Heart left ventricle (tissue), 16 donors: Measurements from ENCODE around the gene GOLGA1. TPM values are rescaled to one million over a fixed set of nuclear protein-coding genes. Genes with fewer than 3 reads are reported as not detected.

ENCODE experiments used
- ATAC-seq, 4 donors: fragments of 200-7000 bp; cut with Tn5 transposase; one replicate each; pipeline ENCODE4 v1.9.1; 2020 to 2022; ENCODE audit warnings: moderate library complexity in 4 of 4, mild to moderate bottlenecking in 3 of 4, moderate number of reproducible peaks in 1 of 4
- DNase-seq, 5 donors: peaks; one replicate each; pipeline ENCODE4 v3.0.0-alpha.2; 2020
- H3K27ac ChIP-seq, 12 donors: fragments of 200-600 bp; sonication (generic) in 4 of 12; one replicate each; pipeline versions ENCODE4 v1.5.0 to v1.8.0; 2016 to 2022; ENCODE audit warnings: mild to moderate bottlenecking in 2 of 12
- H3K27me3 ChIP-seq, 9 donors: fragments of 200-600 bp; sonication (generic) in 2 of 9; one replicate each; pipeline versions ENCODE4 v1.5.1 to v1.8.0; 2016 to 2022; ENCODE audit warnings: mild to moderate bottlenecking in 3 of 9
- H3K36me3 ChIP-seq, 9 donors: fragments of 200-600 bp; sonication (generic) in 2 of 9; one replicate each; pipeline versions ENCODE4 v1.5.0 to v1.8.0; 2018 to 2022; ENCODE audit warnings: mild to moderate bottlenecking in 2 of 9
- H3K4me1 ChIP-seq, 12 donors: fragments of 200-600 bp; sonication (generic) in 4 of 12; one replicate each; pipeline versions ENCODE4 v1.5.0 to v1.8.0; 2016 to 2022; ENCODE audit warnings: mild to moderate bottlenecking in 3 of 12
- H3K4me3 ChIP-seq, 12 donors: fragments of 200-600 bp; sonication (generic) in 4 of 12; one replicate each; pipeline versions ENCODE4 v1.5.0 to v1.8.0; 2017 to 2022; ENCODE audit warnings: mild to moderate bottlenecking in 9 of 12, moderate library complexity in 4 of 12
- H3K9me3 ChIP-seq, 12 donors: fragments of 200-600 bp; sonication (generic) in 4 of 12; one replicate each; pipeline versions ENCODE4 v1.5.0 to v1.8.0; 2016 to 2022; ENCODE audit warnings: mild to moderate bottlenecking in 1 of 12
- CTCF ChIP-seq, 12 donors: fragments of 200-600 bp; sonication (generic) in 4 of 12; IDR thresholded peaks; one replicate each; pipeline versions ENCODE4 v1.5.0 to v1.8.0; 2018 to 2022; ENCODE audit warnings: antibody characterized with exemption in 12 of 12, mild to moderate bottlenecking in 5 of 12
- POLR2A ChIP-seq, 2 donors: fragments of 450-650 bp; IDR thresholded peaks; one replicate each; pipeline ENCODE4 v1.6.1; 2017; ENCODE audit warnings: antibody characterized with exemption in 2 of 2, mild to moderate bottlenecking in 2 of 2, moderate library complexity in 2 of 2
- WGBS, 4 donors: extraction: QIAGEN DNeasy Blood & Tissue Kit in 2 of 4; methylation state at CpG; one replicate each; pipeline versions ENCODE4 v1.1.5 to v1.1.7; 2013 to 2018; 5-methylcytosine and 5-hydroxymethylcytosine counted together
- intact Hi-C, 10 donors: fragments of 100-400 bp; cut with DNase I; formaldehyde crosslinking; loops; one replicate each; pipeline versions ENCODE4 v1.11.1 to v1.14.2; 2022
- polyA plus RNA-seq, 2 donors: library from polyadenylated mRNA; stranded (reverse); fragments of 200-250 nt; gene quantifications; one replicate each; pipeline ENCODE4 v1.2.3, GENCODE V29; 2013
- total RNA-seq, 9 donors: library from RNA; depleted of rRNA in 2 of 9; stranded (reverse); fragments of >200 nt in 2 of 9; fragmentation: NEBNext Ultra II Directional in 3 of 9; extraction: Animal tissue kit (Norgen Biotek cat#: 25700) in 3 of 9; gene quantifications; one replicate each; pipeline versions ENCODE4 v1.1.0 to v1.2.4, GENCODE V29; 2016 to 2023
- donor health status: ischemic (EF 13 %, LVEDD 7.1; RV severe dilation, severe dysfunction).
- donor health status: healthy with polysubstance abuse.
- donor health status: DM: no; HTN: yes; CAD: no.
- donor health status: DM: no; HTN: no; CAD: no.
- donor health status: ischemic (EF 25% LVEDD 6.9; RV normal size, moderate dysfunction).
- donor health status: ischemic (EF 25% LVEDD 5.7; RV mildly dilated, moderate dysfunction).
- donor health status: healthy.
- donor health status: DM: yes; HTN: yes; CAD: no.
- donor health status: ischemic (EF 35%, LVEDD 5.7; RV mildly dilated, moderate dysfunction).
- donor health status: nonischemic (EF 11% LVEDD 7.7; RV severe dilation, severe dysfunction).
- donor health status: DM: yes; HTN: yes; CAD: no.
- donor health status: PGD.
- donor health status: ischemic (EF 29% LVEDD 5.4; RV normal size, mild dysfunction).
- donor health status: nonischemic (EF 23%, LVEDD 6.1; RV moderate dilation, normal function).

GOLGA1 gene
- total and polyA plus RNA-seq, 11 donors, result 5.8 to 22.9 (median 15.4) TPM

DNA sequence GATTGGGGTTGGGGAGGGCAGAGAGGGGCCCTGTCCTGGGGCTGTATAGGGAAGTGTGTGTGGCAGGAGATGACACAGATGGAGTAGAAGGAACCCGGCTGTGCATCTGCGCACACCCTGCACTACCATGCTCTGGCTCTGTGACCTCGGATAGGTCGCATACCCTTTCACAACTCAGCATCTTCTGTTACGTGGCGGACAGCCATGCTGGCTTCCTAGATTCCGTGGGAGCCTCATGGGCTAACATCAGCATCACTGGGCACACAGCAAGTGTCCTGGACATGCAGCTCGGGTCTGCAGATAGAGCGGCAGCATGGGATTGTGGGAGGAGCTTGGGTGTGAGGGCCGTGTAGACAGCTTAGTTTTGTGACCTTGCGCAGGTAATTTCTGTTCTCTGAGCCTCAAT lies 69.7 kb downstream of the GOLGA1 start:
- H3K27me3 ChIP-seq, result no peaks in the 10 kb centered on the region
- ATAC-seq (no peak), DNase-seq (peak in 1 of 5 donors; percentile 37)
- no peak for TF ChIP-seq POLR2A (IDR thresholded peaks at IDR 0.05)
- no peak for TF ChIP-seq CTCF (IDR thresholded peaks at IDR 0.05)
- H3K4me3 ChIP-seq, result peak overlapping the region in 5 of 12 donors; percentile 69 to 99 (median 99)
- H3K36me3 ChIP-seq, result peaks cover 0 to 43% (median 28%) of the 10 kb centered on the region in 9 donors
- peaks cover 17 to 64% (median 47%) of the 10 kb centered on the region in 12 donors for H3K4me1 ChIP-seq
- intact Hi-C loops, result loop anchor here in 2 of 10 donors (5.0 kb wide), 2 partner anchors 271 to 331 kb away; partner anchors contain the start of genes RABEPK (in 1 of the 2) and SCAI (in 1 of the 2)
- peak overlapping the region in 10 of 12 donors; percentile 66 to 98 (median 94) for H3K27ac ChIP-seq
- WGBS, 4 donors, result 72 to 75% (median 73%) methylated on average over 10 to 11 of the region's 11 CpGs
- H3K9me3 ChIP-seq, result no peaks in the 10 kb centered on the region

DNA sequence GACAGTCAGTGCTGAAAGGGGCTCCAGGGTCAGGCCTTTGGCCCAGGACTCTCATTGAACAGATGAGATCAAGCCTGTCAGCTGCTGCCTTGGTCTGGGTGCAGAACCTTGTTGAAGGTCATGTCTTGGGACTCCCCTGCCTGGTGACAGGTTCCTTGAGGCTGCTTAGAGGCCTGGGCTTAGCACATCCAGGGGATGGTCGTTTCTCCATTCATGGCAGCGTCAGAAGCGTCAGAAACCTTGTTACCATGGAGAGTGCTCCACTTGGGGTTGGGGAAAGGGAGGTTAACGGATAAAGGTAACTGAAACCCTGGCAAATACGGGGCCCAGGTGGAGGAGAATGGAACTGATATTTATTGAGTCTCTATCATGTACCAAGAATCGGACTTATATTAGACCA lies 70.2 kb downstream of the GOLGA1 start:
- intact Hi-C loops, result loop anchor here in 2 of 10 donors (5.0 kb wide), 2 partner anchors 272 to 332 kb away; partner anchors contain the start of genes RABEPK (in 1 of the 2) and SCAI (in 1 of the 2)
- Histone ChIP-seq H3K36me3 (peaks cover 0 to 38% (median 23%) of the 10 kb centered on the region in 9 donors), H3K27me3 (no peaks in the 10 kb centered on the region), H3K4me3 (peak overlapping the region in 9 of 12 donors; percentile 69 to 99 (median 90)), H3K27ac (peak overlapping the region in 10 of 12 donors; percentile 89 to 98 (median 96)), H3K9me3 (no peaks in the 10 kb centered on the region), H3K4me1 (peaks cover 17 to 64% (median 47%) of the 10 kb centered on the region in 12 donors)
- DNase-seq (peak in 1 of 5 donors; percentile 20), ATAC-seq (no peak)
- 53 to 57% (median 53%) methylated on average over 6 of the region's 6 CpGs for WGBS, 4 donors
- TF ChIP-seq CTCF (IDR thresholded peaks at IDR 0.05) (no peak), POLR2A (IDR thresholded peaks at IDR 0.05) (no peak)

DNA sequence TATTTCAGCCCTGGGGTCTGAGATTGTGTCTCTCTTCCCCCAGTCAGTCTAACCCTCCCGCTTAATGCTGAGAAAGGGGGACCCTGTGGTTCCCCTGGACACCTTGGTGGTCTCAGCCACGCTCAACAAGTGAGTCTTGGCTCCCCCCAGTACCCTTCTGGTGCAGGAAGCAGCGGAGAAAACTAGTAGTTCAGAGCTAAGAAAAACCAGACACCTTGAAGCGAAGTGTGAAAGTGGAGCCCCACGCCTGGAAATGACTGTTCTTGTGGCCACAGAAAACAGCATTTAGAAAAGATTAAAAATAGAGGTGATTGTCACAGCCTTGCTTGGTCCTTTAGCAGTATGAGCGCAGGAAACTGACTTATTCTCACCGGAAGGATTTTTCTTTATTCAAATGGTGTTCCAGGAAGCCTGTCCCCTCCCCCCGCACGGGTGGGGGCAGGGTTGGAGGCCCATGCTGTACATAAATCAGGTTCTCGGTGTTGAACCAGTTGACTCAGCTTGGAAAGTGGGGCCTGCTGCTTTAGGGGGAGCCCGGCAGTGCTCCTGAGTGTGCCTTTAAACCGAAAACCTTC lies 70.8 kb downstream of the GOLGA1 start:
- no peaks in the 10 kb centered on the region for H3K9me3 ChIP-seq
- 8 to 12% (median 9%) methylated on average over 12 of the region's 12 CpGs for WGBS, 4 donors
- ATAC-seq, result peak in 1 of 4 donors; percentile 19
- intact Hi-C loops, result loop anchor here in 4 of 10 donors (5.0 to 10.0 kb wide), 5 partner anchors 272 to 455 kb away; partner anchors contain the start of genes SCAI (in 3 of the 4), PSMB7 (in 1 of the 4) and RABEPK (in 1 of the 4)
- TF ChIP-seq POLR2A (IDR thresholded peaks at IDR 0.05) (no peak), CTCF (IDR thresholded peaks at IDR 0.05) (no peak)
- H3K4me3 ChIP-seq, result peak overlapping the region; percentile 69 to 99 (median 88)
- H3K27me3 ChIP-seq, result no peaks in the 10 kb centered on the region
- peak in 1 of 5 donors; percentile 67 for DNase-seq
- H3K27ac ChIP-seq, result peak overlapping the region; percentile 70 to 98 (median 94)
- peaks cover 17 to 64% (median 47%) of the 10 kb centered on the region in 12 donors for H3K4me1 ChIP-seq
- H3K36me3 ChIP-seq, result peaks cover 0 to 32% (median 17%) of the 10 kb centered on the region in 9 donors

DNA sequence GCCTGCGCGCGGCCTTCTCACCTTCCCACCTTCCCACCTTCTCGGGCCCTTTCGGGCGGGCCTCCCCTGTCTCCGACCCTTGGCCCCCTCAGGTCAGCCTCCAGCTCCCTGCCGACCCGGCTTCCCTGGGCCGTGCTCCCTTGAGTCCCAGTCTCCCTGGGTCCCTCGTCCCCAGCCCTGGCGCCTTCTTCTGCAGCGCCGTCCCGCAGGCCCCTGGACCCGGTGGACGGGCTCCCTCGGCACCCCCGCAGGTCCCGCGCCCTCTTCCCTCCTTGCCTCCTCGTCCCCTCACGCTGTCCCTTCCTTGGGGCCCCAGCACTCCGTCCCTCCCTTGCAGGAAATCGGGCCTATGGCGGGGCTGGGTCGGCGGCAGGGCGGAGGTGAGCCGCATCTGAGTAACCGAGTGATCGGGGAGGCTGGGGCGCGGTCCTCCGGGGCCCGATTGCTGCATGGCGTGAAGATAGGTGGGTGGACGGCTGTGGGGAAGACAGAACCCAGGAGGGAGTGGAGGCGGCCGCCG lies 71.4 kb downstream of the GOLGA1 start:
- WGBS, 4 donors, result 0 to 1% (median 0%) methylated on average over 29 to 41 of the region's 41 CpGs

More for the DNA sequence above, 71.4 kb downstream of the GOLGA1 start:
- H3K4me1 ChIP-seq, result peaks cover 17 to 59% (median 47%) of the 10 kb centered on the region in 12 donors
- no peaks in the 10 kb centered on the region for H3K27me3 ChIP-seq
- peak overlapping the region; percentile 69 to 99 (median 88) for H3K4me3 ChIP-seq
- intact Hi-C loops, result loop anchor here in 3 of 10 donors (5.0 to 10.0 kb wide), 4 partner anchors 273 to 455 kb away; partner anchors contain the start of genes SCAI (in 2 of the 3) and PSMB7 (in 1 of the 3)
- DNase-seq (peak in 2 of 5 donors; percentile 56 to 73), ATAC-seq (peak in 3 of 4 donors; percentile 10 to 16 (median 13))
- H3K36me3 ChIP-seq, result peaks cover 0 to 26% (median 12%) of the 10 kb centered on the region in 9 donors
- no peaks in the 10 kb centered on the region for H3K9me3 ChIP-seq
- peak overlapping the region; percentile 70 to 98 (median 94) for H3K27ac ChIP-seq
- TF ChIP-seq CTCF (IDR thresholded peaks at IDR 0.05) (no peak), POLR2A (IDR thresholded peaks at IDR 0.05) (no peak)
